Mesenchymal stem cell (in vitro differentiated cells and primary cell): ENCODE measurements around the gene ARMH3.

Source experiments
- DNase-seq: peaks from one replicate; pipeline ENCODE4 v3.0.0-alpha.2; 2013
- H2AFZ ChIP-seq: one replicate; pipeline ENCODE4 v1.6.1; 2013; ENCODE audit warnings: low read depth, mild to moderate bottlenecking, control low read depth, inconsistent platforms, low read length, moderate library complexity
- H2AK5ac ChIP-seq: 2 replicates; pipeline ENCODE4 v1.6.1; 2013; ENCODE audit warnings: low read length, moderate library complexity, mild to moderate bottlenecking, inconsistent platforms; ENCODE audit not compliant: severe bottlenecking
- H2BK120ac ChIP-seq: one replicate; pipeline ENCODE4 v1.6.1; 2013; ENCODE audit warnings: low read depth, mild to moderate bottlenecking, inconsistent platforms, low read length, moderate library complexity
- H2BK12ac ChIP-seq, 2 experiments: one replicate each; pipeline ENCODE4 v1.6.1; 2013; ENCODE audit warnings: inconsistent platforms in 2 of 2, low read length in 2 of 2, mild to moderate bottlenecking in 2 of 2, moderate library complexity in 2 of 2, control low read depth in 1 of 2
- H2BK15ac ChIP-seq: one replicate; pipeline ENCODE4 v1.6.1; 2013; ENCODE audit warnings: mild to moderate bottlenecking, low read depth, inconsistent platforms; ENCODE audit not compliant: poor library complexity, severe bottlenecking
- H2BK5ac ChIP-seq: 2 replicates; pipeline ENCODE4 v1.6.1; 2013; ENCODE audit warnings: low read depth, mild to moderate bottlenecking, low read length, control low read depth, inconsistent platforms; ENCODE audit not compliant: poor library complexity, severe bottlenecking
- H3K14ac ChIP-seq, 2 experiments: one replicate each; pipeline ENCODE4 v1.6.1; 2013; ENCODE audit warnings: inconsistent platforms in 2 of 2, low read length in 2 of 2, control low read depth in 1 of 2, mild to moderate bottlenecking in 1 of 2, moderate library complexity in 1 of 2
- H3K18ac ChIP-seq, 2 experiments: one replicate each; pipeline ENCODE4 v1.6.1; 2013; ENCODE audit warnings: inconsistent platforms in 2 of 2, low read length in 2 of 2, control low read depth in 1 of 2, low read depth in 1 of 2, mild to moderate bottlenecking in 1 of 2
- H3K23ac ChIP-seq, 2 experiments: one replicate each; pipeline ENCODE4 v1.6.1; 2013; ENCODE audit warnings: inconsistent platforms in 2 of 2, low read length in 2 of 2, mild to moderate bottlenecking in 2 of 2, moderate library complexity in 2 of 2, control low read depth in 1 of 2
- H3K27ac ChIP-seq: 2 replicates; pipeline ENCODE4 v1.5.1; 2013; ENCODE audit warnings: mild to moderate bottlenecking, moderate library complexity, low read length, control low read depth, inconsistent platforms; ENCODE audit not compliant: poor library complexity, severe bottlenecking
- H3K27me3 ChIP-seq, 2 experiments: 2 replicates each; pipeline versions ENCODE4 v1.6.1 to v1.7.0; 2013; ENCODE audit warnings: low read length in 2 of 2, mild to moderate bottlenecking in 2 of 2, moderate library complexity in 2 of 2, control low read depth in 1 of 2, inconsistent platforms in 1 of 2; ENCODE audit not compliant: control insufficient read depth in 1 of 2, insufficient read depth in 1 of 2
- H3K36me3 ChIP-seq, 2 experiments: 2 replicates each; pipeline versions ENCODE4 v1.6.1 to v1.7.0; 2013; ENCODE audit warnings: low read length in 2 of 2, control low read depth in 1 of 2, inconsistent platforms in 1 of 2, low read depth in 1 of 2, mild to moderate bottlenecking in 1 of 2; ENCODE audit not compliant: insufficient read depth in 2 of 2, control insufficient read depth in 1 of 2
- H3K4ac ChIP-seq, 2 experiments: one replicate each; pipeline ENCODE4 v1.6.1; 2013; ENCODE audit warnings: inconsistent platforms in 2 of 2, low read length in 2 of 2, mild to moderate bottlenecking in 2 of 2, moderate library complexity in 2 of 2, control low read depth in 1 of 2, low read depth in 1 of 2
- H3K4me1 ChIP-seq: 2 replicates; pipeline ENCODE4 v1.6.1; 2013; ENCODE audit warnings: low read depth, low read length, control low read depth; ENCODE audit not compliant: control insufficient read depth, insufficient read depth
- H3K4me2 ChIP-seq: 2 replicates; pipeline ENCODE4 v1.6.1; 2013; ENCODE audit warnings: low read length, mild to moderate bottlenecking, inconsistent platforms; ENCODE audit not compliant: poor library complexity, severe bottlenecking
- H3K4me3 ChIP-seq, 2 experiments: 2 replicates each; pipeline versions ENCODE4 v1.5.1 to v1.7.0; 2013; ENCODE audit warnings: low read length in 2 of 2, mild to moderate bottlenecking in 2 of 2, control low read depth in 1 of 2, low read depth in 1 of 2; ENCODE audit not compliant: insufficient read depth in 1 of 2
- H3K79me1 ChIP-seq: replicated peaks from 2 replicates; pipeline ENCODE4 v1.6.1; 2013; ENCODE audit warnings: mild to moderate bottlenecking, control low read depth, low read length, inconsistent platforms; ENCODE audit not compliant: poor library complexity, severe bottlenecking
- H3K9ac ChIP-seq: 2 replicates; pipeline ENCODE4 v1.7.0; 2013; ENCODE audit warnings: mild to moderate bottlenecking, low read length, moderate library complexity
- H3K9me3 ChIP-seq: 2 replicates; pipeline ENCODE4 v1.7.0; 2013; ENCODE audit warnings: mild to moderate bottlenecking, low read length; ENCODE audit not compliant: control insufficient read depth
- H4K8ac ChIP-seq: one replicate; pipeline ENCODE4 v1.6.1; 2013; ENCODE audit warnings: inconsistent platforms, mild to moderate bottlenecking, low read length, moderate library complexity
- H4K91ac ChIP-seq: one replicate; pipeline ENCODE4 v1.6.1; 2013; ENCODE audit warnings: mild to moderate bottlenecking, low read length, inconsistent platforms
- WGBS: methylation state at CpG from one replicate; pipeline ENCODE4 v1.1.7; 2013; ENCODE audit warnings: mixed read lengths; 5-methylcytosine and 5-hydroxymethylcytosine counted together

Gene ARMH3

DNA sequence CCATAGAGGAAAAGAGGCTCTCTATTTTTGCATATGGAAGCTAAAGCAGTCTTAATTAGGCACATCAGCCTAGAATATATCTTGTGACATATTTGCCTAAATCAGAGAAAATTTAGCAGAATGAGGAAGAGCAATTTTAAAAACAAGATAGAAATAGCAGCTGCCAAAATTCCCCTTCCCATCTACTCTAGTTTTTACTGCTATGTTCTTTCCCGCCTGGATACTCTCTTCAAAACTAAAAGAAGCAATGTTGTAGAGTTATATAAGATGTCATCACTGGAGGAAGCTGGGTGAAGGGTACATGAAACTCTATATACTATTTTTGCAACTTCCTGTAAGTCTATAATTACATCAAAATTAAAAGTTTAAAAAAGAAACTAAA, 87.0 kb downstream of the ARMH3 start:
- H3K27me3 ChIP-seq = no peaks in the 10 kb centered on the region
- H2BK120ac ChIP-seq = no peak overlapping the region

DNA sequence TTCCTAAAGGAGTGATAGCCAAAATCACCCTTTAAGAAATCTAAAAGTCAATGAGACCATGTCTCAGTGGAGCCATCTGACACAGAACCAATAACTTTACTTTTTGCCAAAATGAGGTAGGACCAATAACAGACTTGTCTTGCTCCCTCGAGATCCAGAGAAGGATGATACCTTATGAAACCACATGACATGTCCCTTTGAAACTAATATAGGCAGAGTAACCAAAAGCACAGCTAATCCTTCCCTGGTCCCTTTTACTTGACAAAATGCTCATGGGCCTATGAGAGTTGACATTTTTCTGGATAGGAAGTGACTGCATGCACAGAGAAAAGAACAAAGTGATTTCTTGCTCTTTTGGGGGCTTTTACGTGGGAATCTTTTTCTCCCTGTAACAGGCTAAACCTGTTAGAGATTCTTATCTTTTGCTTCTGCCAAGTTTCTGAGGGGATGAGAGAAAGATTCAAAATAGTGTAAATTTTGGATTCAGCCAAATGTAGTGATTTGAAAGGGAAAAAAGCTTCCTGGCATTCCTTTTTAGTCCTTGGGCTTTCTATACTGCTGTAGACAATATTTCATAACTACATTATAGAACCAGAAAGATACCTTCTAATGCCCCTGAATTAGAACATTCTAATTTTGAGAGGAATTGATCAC, 87.6 kb downstream of the ARMH3 start:
- no peak overlapping the region for H3K4me2 ChIP-seq
- peaks cover 5 to 33% of the 10 kb centered on the region in 2 experiments for H3K36me3 ChIP-seq
- no peak overlapping the region for H3K4ac ChIP-seq
- H2AFZ ChIP-seq = no peak overlapping the region
- H2BK15ac ChIP-seq = no peak overlapping the region
- H3K9me3 ChIP-seq = no peaks in the 10 kb centered on the region
- H2AK5ac ChIP-seq = no peak overlapping the region
- DNase-seq = no peak
- no peak overlapping the region for H2BK12ac ChIP-seq
- no peak overlapping the region for H3K18ac ChIP-seq
- no peaks in the 10 kb centered on the region for H3K27me3 ChIP-seq
- H3K9ac ChIP-seq = no peak overlapping the region
- H3K4me1 ChIP-seq = no peaks in the 10 kb centered on the region
- no peak overlapping the region for H3K4me3 ChIP-seq
- H3K14ac ChIP-seq = no peak overlapping the region
- 93% methylated on average over 2 of the region's 2 CpGs for WGBS
- no peak overlapping the region for H4K91ac ChIP-seq
- H4K8ac ChIP-seq = no peak overlapping the region
- H3K23ac ChIP-seq = no peak overlapping the region
- H2BK120ac ChIP-seq = no peak overlapping the region
- no peak overlapping the region for H3K27ac ChIP-seq
- peaks cover 3% of the 10 kb centered on the region for H3K79me1 ChIP-seq
- no peak overlapping the region for H2BK5ac ChIP-seq

More for the DNA sequence above, 87.0 kb downstream of the ARMH3 start:
- no peak overlapping the region for H2AFZ ChIP-seq
- no CpG with 5 or more reads among the region's 1 CpG for whole genome bisulfite sequencing
- H3K4ac ChIP-seq = no peak overlapping the region
- no peak overlapping the region for H4K91ac ChIP-seq
- H3K36me3 ChIP-seq = peaks cover 5 to 38% of the 10 kb centered on the region in 2 experiments
- H2AK5ac ChIP-seq = no peak overlapping the region
- no peak overlapping the region for H3K4me2 ChIP-seq
- H3K14ac ChIP-seq = no peak overlapping the region
- H3K9me3 ChIP-seq = no peaks in the 10 kb centered on the region
- no peak for DNase-seq
- H4K8ac ChIP-seq = no peak overlapping the region
- H3K23ac ChIP-seq = no peak overlapping the region
- no peak overlapping the region for H2BK12ac ChIP-seq
- peaks cover 3% of the 10 kb centered on the region for H3K79me1 ChIP-seq
- no peak overlapping the region for H2BK15ac ChIP-seq
- no peak overlapping the region for H3K18ac ChIP-seq
- H3K4me3 ChIP-seq = no peak overlapping the region
- H3K4me1 ChIP-seq = no peaks in the 10 kb centered on the region
- no peak overlapping the region for H3K27ac ChIP-seq
- no peak overlapping the region for H2BK5ac ChIP-seq
- no peak overlapping the region for H3K9ac ChIP-seq

DNA sequence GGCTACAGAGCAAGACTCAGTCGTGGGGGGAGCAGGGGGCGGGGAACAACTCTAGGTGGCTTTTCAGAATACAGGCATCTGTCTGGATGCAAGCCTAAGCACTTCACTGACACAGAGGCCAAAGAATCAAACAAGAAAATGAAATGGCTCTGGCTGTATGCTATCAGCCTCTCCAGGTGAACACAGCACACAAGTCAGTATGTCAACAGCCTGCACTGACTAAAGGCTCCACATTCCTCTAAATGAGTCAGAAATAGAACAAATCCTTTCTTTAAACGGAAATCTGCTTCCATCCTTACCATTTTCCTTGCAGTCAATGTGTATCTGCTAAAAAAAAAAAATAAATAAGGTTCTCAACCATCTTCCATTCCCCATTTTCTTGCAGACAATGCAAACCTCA, 88.3 kb downstream of the ARMH3 start:
- H3K14ac ChIP-seq = no peak overlapping the region
- no peak overlapping the region for H3K4ac ChIP-seq
- no peak overlapping the region for H3K18ac ChIP-seq
- no peak overlapping the region for H3K27ac ChIP-seq
- H2BK5ac ChIP-seq = no peak overlapping the region
- H2AK5ac ChIP-seq = no peak overlapping the region
- DNase-seq = no peak
- no peak overlapping the region for H3K4me2 ChIP-seq
- WGBS = 69% methylated on average over 3 of the region's 3 CpGs
- no peak overlapping the region for H2BK12ac ChIP-seq
- H4K8ac ChIP-seq = no peak overlapping the region
- H3K23ac ChIP-seq = no peak overlapping the region
- no peaks in the 10 kb centered on the region for H3K4me1 ChIP-seq
- H3K9me3 ChIP-seq = no peaks in the 10 kb centered on the region
- H2BK120ac ChIP-seq = no peak overlapping the region
- H4K91ac ChIP-seq = no peak overlapping the region
- H2AFZ ChIP-seq = no peak overlapping the region
- no peaks in the 10 kb centered on the region for H3K27me3 ChIP-seq
- peaks cover 3% of the 10 kb centered on the region for H3K79me1 ChIP-seq
- no peak overlapping the region for H3K4me3 ChIP-seq
- no peak overlapping the region for H3K9ac ChIP-seq
- H3K36me3 ChIP-seq = peaks cover 5 to 29% of the 10 kb centered on the region in 2 experiments
- H2BK15ac ChIP-seq = no peak overlapping the region

DNA sequence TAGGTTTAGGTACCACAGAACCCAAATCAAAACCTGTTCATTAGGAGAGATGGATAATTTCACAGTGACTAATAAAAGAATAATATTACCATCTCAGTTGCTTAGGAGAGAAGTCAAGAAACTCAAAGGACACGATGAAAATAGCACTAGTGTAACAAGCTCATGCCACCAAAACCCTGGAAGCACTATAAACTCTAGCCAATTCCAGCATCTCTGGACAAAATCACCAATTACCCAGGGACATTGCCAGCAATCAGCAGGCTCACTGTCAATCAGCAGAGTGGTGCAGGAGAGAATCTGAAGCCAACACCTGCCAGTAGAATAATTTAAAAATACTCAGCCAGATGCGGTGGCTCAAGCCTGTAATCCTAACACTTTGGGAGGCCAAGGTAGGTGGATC, 88.9 kb downstream of the ARMH3 start:
- Histone ChIP-seq H4K91ac (no peak overlapping the region), H3K27ac (no peak overlapping the region), H3K9me3 (no peaks in the 10 kb centered on the region), H2BK12ac (no peak overlapping the region), H3K4me3 (no peak overlapping the region), H3K4ac (no peak overlapping the region), H2BK120ac (no peak overlapping the region), H4K8ac (no peak overlapping the region), H2BK5ac (no peak overlapping the region), H2BK15ac (no peak overlapping the region), H3K27me3 (no peaks in the 10 kb centered on the region), H3K4me2 (no peak overlapping the region), H3K23ac (no peak overlapping the region), H3K18ac (no peak overlapping the region), H3K36me3 (peaks cover 2 to 23% of the 10 kb centered on the region in 2 experiments), H2AK5ac (no peak overlapping the region), H3K4me1 (no peaks in the 10 kb centered on the region), H3K14ac (no peak overlapping the region), H3K9ac (no peak overlapping the region), H2AFZ (no peak overlapping the region), H3K79me1 (peaks cover 3% of the 10 kb centered on the region)
- DNase-seq = no peak
- 100% methylated on average over 2 of the region's 2 CpGs for WGBS
